DMS53 treated with DMSO at 0.1 percent for 48 hours (cell line): ENCODE measurements around the gene GPS2.
A peak's percentile ranks its signal among the peaks of the same experiment; 100 is the strongest.

Experiments used
- DNase-seq: peaks from one replicate; lab custom pipeline; 2025; ENCODE audit not compliant: unreplicated experiment; lab: John Stamatoyannopoulos, UW

The GPS2 gene

GRCh38 chr17:7314719-7315569 lies at the start of gene GPS2:
GPS2 (minus strand) TSS chr17:7315360; CDS start chr17:7315052, 308 bp downstream.
- peak; percentile 84 for DNase-seq

GRCh38 chr17:7363311-7363710 lies 48.2 kb upstream of the GPS2 start:
- DNase-seq = no peak

- DNase-seq = no peak
Measured at GRCh38 chr17:7361906-7362305, 46.7 kb upstream of the GPS2 start.

- no peak for DNase-seq
Measured at GRCh38 chr17:7357381-7357780, 42.2 kb upstream of the GPS2 start.

GRCh38 chr17:7356756-7357155 lies 41.6 kb upstream of the GPS2 start:
- no peak for DNase-seq

GRCh38 chr17:7356072-7356549 lies 41.0 kb upstream of the GPS2 start:
- peak; percentile 85 for DNase-seq

GRCh38 chr17:7355573-7355972 lies 40.4 kb upstream of the GPS2 start:
- DNase-seq = no peak

GRCh38 chr17:7355053-7355452 lies 39.9 kb upstream of the GPS2 start, which contains the start of gene TMEM95:
TMEM95 (plus strand) TSS chr17:7355156; CDS start chr17:7355205, 49 bp downstream.
- DNase-seq = no peak

- no peak for DNase-seq
Measured at GRCh38 chr17:7354262-7354843, 39.2 kb upstream of the GPS2 start.

- DNase-seq = no peak
Measured at GRCh38 chr17:7352910-7353635, 37.9 kb upstream of the GPS2 start.

- no peak for DNase-seq
Measured at GRCh38 chr17:7352503-7352889, 37.3 kb upstream of the GPS2 start.

GRCh38 chr17:7351665-7352502 lies 36.7 kb upstream of the GPS2 start, which contains the start of gene KCTD11:
KCTD11 (plus strand) TSS chr17:7352162.
- peak; percentile 85 for DNase-seq

- no peak for DNase-seq
Measured at GRCh38 chr17:7348478-7349242, 33.5 kb upstream of the GPS2 start.

- DNase-seq = no peak
Measured at GRCh38 chr17:7347630-7348477, 32.7 kb upstream of the GPS2 start.

- DNase-seq = no peak
Measured at GRCh38 chr17:7346761-7347614, 31.8 kb upstream of the GPS2 start.

GRCh38 chr17:7343250-7343649 lies 28.1 kb upstream of the GPS2 start:
- no peak for DNase-seq

- no peak for DNase-seq
Measured at GRCh38 chr17:7341842-7342241, 26.7 kb upstream of the GPS2 start.

GRCh38 chr17:7340179-7340578 lies 25.0 kb upstream of the GPS2 start:
- DNase-seq = no peak
